Esophagus squamous epithelium (tissue), 4 donors: ENCODE results near the gene ATP2B2.

Source experiments
- POLR2A ChIP-seq, 4 donors: fragments of 450-650 bp; IDR thresholded peaks; one replicate each; pipeline ENCODE4 v1.6.1; 2017; ENCODE audit warnings: antibody characterized with exemption in 4 of 4, mild to moderate bottlenecking in 4 of 4, moderate library complexity in 3 of 4
- TF ChIP-seq, protein P1 (sequence below), 6 experiments: fragments of 450-650 bp in 4 of 6; fragments of 200-600 bp in 2 of 6; sonication (generic) in 2 of 6; IDR thresholded peaks; one replicate each; pipeline ENCODE4 v1.5.1; 2016 to 2019; ENCODE audit warnings: antibody characterized with exemption in 6 of 6, mild to moderate bottlenecking in 4 of 6, moderate library complexity in 4 of 6

GRCh38 chr3:10531031-10531430 lies 25.6 kb upstream of the ATP2B2 start:
- TF ChIP-seq, protein P1, sequence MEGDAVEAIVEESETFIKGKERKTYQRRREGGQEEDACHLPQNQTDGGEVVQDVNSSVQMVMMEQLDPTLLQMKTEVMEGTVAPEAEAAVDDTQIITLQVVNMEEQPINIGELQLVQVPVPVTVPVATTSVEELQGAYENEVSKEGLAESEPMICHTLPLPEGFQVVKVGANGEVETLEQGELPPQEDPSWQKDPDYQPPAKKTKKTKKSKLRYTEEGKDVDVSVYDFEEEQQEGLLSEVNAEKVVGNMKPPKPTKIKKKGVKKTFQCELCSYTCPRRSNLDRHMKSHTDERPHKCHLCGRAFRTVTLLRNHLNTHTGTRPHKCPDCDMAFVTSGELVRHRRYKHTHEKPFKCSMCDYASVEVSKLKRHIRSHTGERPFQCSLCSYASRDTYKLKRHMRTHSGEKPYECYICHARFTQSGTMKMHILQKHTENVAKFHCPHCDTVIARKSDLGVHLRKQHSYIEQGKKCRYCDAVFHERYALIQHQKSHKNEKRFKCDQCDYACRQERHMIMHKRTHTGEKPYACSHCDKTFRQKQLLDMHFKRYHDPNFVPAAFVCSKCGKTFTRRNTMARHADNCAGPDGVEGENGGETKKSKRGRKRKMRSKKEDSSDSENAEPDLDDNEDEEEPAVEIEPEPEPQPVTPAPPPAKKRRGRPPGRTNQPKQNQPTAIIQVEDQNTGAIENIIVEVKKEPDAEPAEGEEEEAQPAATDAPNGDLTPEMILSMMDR (IDR thresholded peaks at IDR 0.05), result no peak
- no peak for TF ChIP-seq POLR2A (IDR thresholded peaks at IDR 0.05)
